HG03520 (cell line): ENCODE data around the gene PACS1.

Experiments used
- ATAC-seq: cut with Tn5 transposase; IDR thresholded peaks from one replicate; pipeline ENCODE4 v1.9.1; 2021; ENCODE audit warnings: mild to moderate bottlenecking, moderate library complexity; ENCODE audit not compliant: unreplicated experiment

The PACS1 gene

GRCh38 chr11:66219846-66220565 is 149.9 kb downstream of the PACS1 start:
- no peak for ATAC-seq

GRCh38 chr11:66220566-66220935 is 150.5 kb downstream of the PACS1 start:
- ATAC-seq: no peak

GRCh38 chr11:66221012-66221411 is 150.9 kb downstream of the PACS1 start:
- no peak for ATAC-seq

GRCh38 chr11:66221726-66222236 is 151.7 kb downstream of the PACS1 start:
- ATAC-seq: peak; percentile 11

GRCh38 chr11:66222358-66223149 is 152.5 kb downstream of the PACS1 start:
- peak; percentile 72 for ATAC-seq

GRCh38 chr11:66224226-66224855 is 154.3 kb downstream of the PACS1 start:
- ATAC-seq: no peak

- ATAC-seq: no peak
Observed at GRCh38 chr11:66225066-66225465, 155.0 kb downstream of the PACS1 start.

- ATAC-seq: no peak
Observed at GRCh38 chr11:66226101-66226500, 156.0 kb downstream of the PACS1 start.

- no peak for ATAC-seq
Observed at GRCh38 chr11:66227700-66228099, 157.6 kb downstream of the PACS1 start.

GRCh38 chr11:66228521-66228920 is 158.4 kb downstream of the PACS1 start:
- ATAC-seq: no peak

GRCh38 chr11:66230156-66230555 is 160.1 kb downstream of the PACS1 start:
- no peak for ATAC-seq

- no peak for ATAC-seq
Observed at GRCh38 chr11:66230978-66231377, 160.9 kb downstream of the PACS1 start.

- no peak for ATAC-seq
Observed at GRCh38 chr11:66231561-66231960, 161.5 kb downstream of the PACS1 start.

GRCh38 chr11:66232769-66233168 is 162.7 kb downstream of the PACS1 start:
- ATAC-seq: no peak

GRCh38 chr11:66233301-66233700 is 163.2 kb downstream of the PACS1 start:
- ATAC-seq: no peak

GRCh38 chr11:66235141-66235540 is 165.1 kb downstream of the PACS1 start:
- ATAC-seq: no peak

- ATAC-seq: no peak
Observed at GRCh38 chr11:66237867-66238266, 167.8 kb downstream of the PACS1 start.

GRCh38 chr11:66238786-66239413 is 168.8 kb downstream of the PACS1 start:
- no peak for ATAC-seq

- ATAC-seq: no peak
Observed at GRCh38 chr11:66239511-66239910, 169.4 kb downstream of the PACS1 start.

- ATAC-seq: no peak
Observed at GRCh38 chr11:66239998-66240780, 170.1 kb downstream of the PACS1 start.

- ATAC-seq: no peak
Observed at GRCh38 chr11:66240781-66241136, 170.7 kb downstream of the PACS1 start.
